ENCODE data around the gene ZFP1. TPM values are rescaled to one million over a fixed set of nuclear protein-coding genes. Genes with fewer than 3 reads are reported as not detected.

ZFP1 gene
- total RNA-seq, 1 experiment from 2014 or later = 10.6 TPM

DNA sequence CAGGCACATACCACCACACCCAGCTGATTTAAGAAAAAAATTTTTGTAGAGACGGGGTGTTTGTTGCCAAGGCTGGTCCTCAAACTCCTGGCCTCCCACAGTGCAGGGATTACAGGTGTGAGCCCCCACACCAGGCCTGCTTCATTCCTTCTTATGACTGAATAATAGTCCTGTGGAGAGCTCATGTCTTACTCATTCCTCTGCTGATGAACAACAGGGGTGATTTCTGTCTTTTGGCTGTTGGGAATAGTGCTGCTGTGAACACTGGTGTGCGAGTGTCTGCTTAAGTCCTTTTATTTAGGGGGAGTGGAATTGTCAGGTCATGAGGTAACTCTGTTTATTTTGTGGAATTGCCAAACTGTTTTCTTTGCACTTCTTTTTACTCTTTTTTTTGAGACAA, 67.8 kb downstream of the ZFP1 start:
- H3K4me3 Mint-ChIP-seq (ENCODE audit: low read depth, unreplicated experiment) = no peak overlapping the region
- H3K9me3 Mint-ChIP-seq (ENCODE audit: low read depth, unreplicated experiment) = no peaks in the 10 kb centered on the region
- CTCF ChIA-PET = interaction anchor here (0.6 to 1.4 kb wide), 2 partner anchors 13 to 17 kb away, joined by 3 read pairs; no protein-coding TSS in a partner anchor
- no peak overlapping the region for H3K27ac Mint-ChIP-seq (ENCODE audit: unreplicated experiment)
- no peak for DNase-seq
- TF ChIP-seq, protein P1, sequence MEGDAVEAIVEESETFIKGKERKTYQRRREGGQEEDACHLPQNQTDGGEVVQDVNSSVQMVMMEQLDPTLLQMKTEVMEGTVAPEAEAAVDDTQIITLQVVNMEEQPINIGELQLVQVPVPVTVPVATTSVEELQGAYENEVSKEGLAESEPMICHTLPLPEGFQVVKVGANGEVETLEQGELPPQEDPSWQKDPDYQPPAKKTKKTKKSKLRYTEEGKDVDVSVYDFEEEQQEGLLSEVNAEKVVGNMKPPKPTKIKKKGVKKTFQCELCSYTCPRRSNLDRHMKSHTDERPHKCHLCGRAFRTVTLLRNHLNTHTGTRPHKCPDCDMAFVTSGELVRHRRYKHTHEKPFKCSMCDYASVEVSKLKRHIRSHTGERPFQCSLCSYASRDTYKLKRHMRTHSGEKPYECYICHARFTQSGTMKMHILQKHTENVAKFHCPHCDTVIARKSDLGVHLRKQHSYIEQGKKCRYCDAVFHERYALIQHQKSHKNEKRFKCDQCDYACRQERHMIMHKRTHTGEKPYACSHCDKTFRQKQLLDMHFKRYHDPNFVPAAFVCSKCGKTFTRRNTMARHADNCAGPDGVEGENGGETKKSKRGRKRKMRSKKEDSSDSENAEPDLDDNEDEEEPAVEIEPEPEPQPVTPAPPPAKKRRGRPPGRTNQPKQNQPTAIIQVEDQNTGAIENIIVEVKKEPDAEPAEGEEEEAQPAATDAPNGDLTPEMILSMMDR (IDR thresholded peaks at IDR 0.05; ENCODE audit: unreplicated experiment) = no peak
- no peaks in the 10 kb centered on the region for H3K36me3 Mint-ChIP-seq (ENCODE audit: insufficient read depth, unreplicated experiment)
- intact Hi-C loops (cut with micrococcal nuclease; ENCODE audit: unreplicated experiment) = no loop called here
- H3K27me3 Mint-ChIP-seq (ENCODE audit: unreplicated experiment) = no peaks in the 10 kb centered on the region
- BruUV-seq (replicated peaks) = no TSS peak
- no peaks in the 10 kb centered on the region for H3K4me1 Mint-ChIP-seq (ENCODE audit: low read depth, unreplicated experiment)

DNA sequence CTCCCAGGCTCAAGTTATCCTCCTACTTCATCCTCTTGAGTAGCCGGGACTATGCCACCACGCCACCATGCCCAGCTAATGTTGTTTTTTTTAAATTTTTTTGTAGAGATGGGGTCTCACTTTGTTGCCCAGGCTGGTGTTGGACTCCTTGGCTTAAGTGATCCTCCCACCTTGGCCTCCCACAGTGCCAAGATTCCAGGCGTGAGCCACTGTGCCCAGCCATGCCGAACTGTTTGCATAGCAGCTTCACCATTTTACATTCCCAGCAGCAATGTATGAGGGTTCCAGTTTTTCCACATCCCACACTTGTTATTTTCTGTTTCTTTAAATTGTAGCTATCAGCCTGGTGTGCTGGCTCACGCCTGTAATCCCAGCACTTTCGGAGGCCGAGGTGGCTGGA, 68.3 kb downstream of the ZFP1 start:
- no TSS peak for BruUV-seq (replicated peaks)
- Mint-ChIP-seq H3K9me3 (ENCODE audit: low read depth, unreplicated experiment) (no peaks in the 10 kb centered on the region), H3K36me3 (ENCODE audit: insufficient read depth, unreplicated experiment) (no peaks in the 10 kb centered on the region), H3K27me3 (ENCODE audit: unreplicated experiment) (no peaks in the 10 kb centered on the region), H3K27ac (ENCODE audit: unreplicated experiment) (no peak overlapping the region), H3K4me1 (ENCODE audit: low read depth, unreplicated experiment) (no peaks in the 10 kb centered on the region), H3K4me3 (ENCODE audit: low read depth, unreplicated experiment) (no peak overlapping the region)
- intact Hi-C loops (cut with micrococcal nuclease; ENCODE audit: unreplicated experiment) = no loop called here
- CTCF ChIA-PET = interaction anchor here (1.4 kb wide), 1 partner anchor 13 kb away, joined by 3 read pairs; no protein-coding TSS in a partner anchor
- no peak for DNase-seq
- TF ChIP-seq, protein P1 (IDR thresholded peaks at IDR 0.05; ENCODE audit: unreplicated experiment) = no peak

DNA sequence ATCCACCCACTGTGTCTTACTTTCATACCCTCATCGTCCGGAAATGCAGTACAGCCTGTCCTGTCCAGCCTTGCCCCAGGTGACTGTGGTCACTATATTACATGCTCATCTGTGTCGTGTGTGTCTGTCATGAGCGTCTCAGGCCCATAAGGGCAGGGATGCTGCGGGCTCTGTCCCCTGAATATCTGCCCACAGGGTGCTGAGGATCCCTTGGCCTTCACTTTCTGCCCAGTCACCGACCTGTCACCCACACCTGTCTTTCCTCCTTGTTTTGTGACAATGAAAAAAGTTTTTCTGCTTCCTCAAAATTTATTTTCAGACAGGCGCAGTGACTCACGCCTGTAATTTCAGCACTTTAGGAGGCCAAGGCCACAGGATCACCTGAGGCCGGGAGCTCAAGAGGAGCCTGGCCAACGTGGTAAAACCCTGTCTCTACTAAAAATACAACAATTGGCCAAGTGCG, 69.1 kb downstream of the ZFP1 start:
- no peaks in the 10 kb centered on the region for H3K9me3 Mint-ChIP-seq (ENCODE audit: low read depth, unreplicated experiment)
- no peak overlapping the region for H3K4me3 Mint-ChIP-seq (ENCODE audit: low read depth, unreplicated experiment)
- CTCF ChIA-PET = no interaction called here
- intact Hi-C loops (cut with micrococcal nuclease; ENCODE audit: unreplicated experiment) = no loop called here
- H3K27me3 Mint-ChIP-seq (ENCODE audit: unreplicated experiment) = no peaks in the 10 kb centered on the region
- H3K27ac Mint-ChIP-seq (ENCODE audit: unreplicated experiment) = no peak overlapping the region
- H3K36me3 Mint-ChIP-seq (ENCODE audit: insufficient read depth, unreplicated experiment) = no peaks in the 10 kb centered on the region
- TF ChIP-seq, protein P1 (IDR thresholded peaks at IDR 0.05; ENCODE audit: unreplicated experiment) = no peak
- DNase-seq = no peak
- no peaks in the 10 kb centered on the region for H3K4me1 Mint-ChIP-seq (ENCODE audit: low read depth, unreplicated experiment)
- no TSS peak for BruUV-seq (replicated peaks)

DNA sequence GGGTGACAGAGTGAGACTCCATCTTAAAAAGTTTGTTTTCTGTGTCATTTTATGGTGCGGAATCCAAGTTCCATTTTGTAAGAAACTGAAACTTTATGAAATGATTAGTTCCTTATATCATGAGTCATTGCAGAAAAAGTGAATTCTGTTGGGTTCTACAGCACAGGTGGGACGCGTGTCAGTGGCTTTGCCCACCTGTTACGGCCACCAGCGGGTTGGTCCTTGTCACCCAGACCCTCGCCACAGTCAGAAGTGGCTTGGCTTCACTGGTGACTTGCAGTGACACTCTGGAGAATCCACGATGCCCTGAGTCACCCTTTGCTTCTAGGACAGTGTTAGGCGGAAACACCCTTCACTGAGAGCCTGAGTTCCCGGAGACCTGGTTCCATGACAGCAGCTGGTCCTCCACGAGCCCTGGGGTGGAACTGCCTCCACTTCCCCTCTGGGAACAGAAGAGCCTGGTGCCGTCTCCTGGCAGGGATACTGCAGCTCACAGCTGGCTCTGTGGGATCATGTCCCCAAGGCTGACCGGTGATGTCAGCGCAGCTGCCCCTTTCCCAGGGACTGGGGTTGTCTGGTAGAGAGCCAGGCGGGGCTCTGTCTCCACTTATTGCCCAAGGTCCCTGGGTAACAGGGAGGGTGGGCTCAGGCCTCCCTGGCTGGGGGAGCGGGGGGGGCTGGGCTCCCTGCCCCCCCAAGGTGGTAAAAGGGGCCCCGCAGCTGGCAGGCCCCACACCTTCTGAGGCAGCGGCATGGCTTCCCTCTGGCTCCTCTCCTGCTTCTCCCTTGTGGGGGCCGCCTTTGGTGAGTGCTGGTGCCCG, 70.1 kb downstream of the ZFP1 start, which contains the start of gene CTRB1:
Gene CTRB1 (plus strand): TSS at position 733 of the 821 bp plus-strand sequence. CDS start 20 bp downstream, at position 753.
- H3K9me3 Mint-ChIP-seq (ENCODE audit: low read depth, unreplicated experiment) = no peaks in the 10 kb centered on the region
- no peaks in the 10 kb centered on the region for H3K4me1 Mint-ChIP-seq (ENCODE audit: low read depth, unreplicated experiment)
- H3K27ac Mint-ChIP-seq (ENCODE audit: unreplicated experiment) = no peak within 1 kb of the TSS
- TF ChIP-seq, protein P1 (IDR thresholded peaks at IDR 0.05; ENCODE audit: unreplicated experiment) = no peak
- BruUV-seq (replicated peaks) = no TSS peak
- intact Hi-C loops (cut with micrococcal nuclease; ENCODE audit: unreplicated experiment) = no loop called here
- H3K36me3 Mint-ChIP-seq (ENCODE audit: insufficient read depth, unreplicated experiment) = no peaks in the 10 kb centered on the region
- H3K27me3 Mint-ChIP-seq (ENCODE audit: unreplicated experiment) = no peaks in the 10 kb centered on the region
- no peak within 1 kb of the TSS for H3K4me3 Mint-ChIP-seq (ENCODE audit: low read depth, unreplicated experiment)
- DNase-seq = no peak
- CTCF ChIA-PET = no interaction called here
